Thoracic aorta (tissue), 2 donors: Measurements from ENCODE around the gene COL16A1. TPM values are rescaled to one million over a fixed set of nuclear protein-coding genes. Genes with fewer than 3 reads are reported as not detected.

Experiments
- ATAC-seq: fragments of 150-250 bp; one replicate; pipeline ENCODE4 v1.8.0; 2017; ENCODE audit warnings: low read depth; ENCODE audit not compliant: insufficient number of reproducible peaks, low FRiP score
- DNase-seq: peaks from one replicate; pipeline ENCODE4 v3.0.0-alpha.2; 2020; ENCODE audit warnings: low spot score
- H3K27ac ChIP-seq, 2 donors: fragments of 200-600 bp; sonication (generic); 1 replicate in 1 of 2; 2 replicates in 1 of 2; pipeline ENCODE4 v1.5.1; 2016; ENCODE audit warnings: mild to moderate bottlenecking in 2 of 2, moderate library complexity in 2 of 2
- H3K27me3 ChIP-seq: fragments of 200-600 bp; sonication (generic); replicated peaks from 2 replicates; pipeline ENCODE4 v1.6.0; 2016; ENCODE audit warnings: mild to moderate bottlenecking; ENCODE audit not compliant: insufficient read depth
- H3K36me3 ChIP-seq: fragments of 200-600 bp; sonication (generic); one replicate; pipeline ENCODE4 v1.5.1; 2016
- H3K4me1 ChIP-seq, 2 donors: fragments of 200-600 bp; sonication (generic); 1 replicate in 1 of 2; 2 replicates in 1 of 2; pipeline versions ENCODE4 v1.5.1 to v1.6.0; 2016; ENCODE audit warnings: low read depth in 2 of 2, mild to moderate bottlenecking in 1 of 2; ENCODE audit not compliant: control insufficient read depth in 1 of 2
- H3K4me3 ChIP-seq: fragments of 200-600 bp; sonication (generic); 2 replicates; pipeline ENCODE4 v1.5.1; 2016; ENCODE audit warnings: mild to moderate bottlenecking
- H3K9me3 ChIP-seq: fragments of 200-600 bp; sonication (generic); 2 replicates; pipeline ENCODE4 v1.5.1; 2016
- total RNA-seq, 2 donors: library from RNA; depleted of rRNA; stranded (reverse); fragments of >200 nt; gene quantifications; one replicate each; pipeline versions ENCODE4 v1.1.0 to v1.2.3, GENCODE V29; 2016
- TF ChIP-seq, protein P1 (sequence below): fragments of 200-600 bp; sonication (generic); IDR thresholded peaks from one replicate; pipeline ENCODE4 v1.5.1; 2019; ENCODE audit warnings: antibody characterized with exemption

COL16A1 gene
- total RNA-seq, 2 donors from 2014 or later = 183 to 323 TPM

DNA sequence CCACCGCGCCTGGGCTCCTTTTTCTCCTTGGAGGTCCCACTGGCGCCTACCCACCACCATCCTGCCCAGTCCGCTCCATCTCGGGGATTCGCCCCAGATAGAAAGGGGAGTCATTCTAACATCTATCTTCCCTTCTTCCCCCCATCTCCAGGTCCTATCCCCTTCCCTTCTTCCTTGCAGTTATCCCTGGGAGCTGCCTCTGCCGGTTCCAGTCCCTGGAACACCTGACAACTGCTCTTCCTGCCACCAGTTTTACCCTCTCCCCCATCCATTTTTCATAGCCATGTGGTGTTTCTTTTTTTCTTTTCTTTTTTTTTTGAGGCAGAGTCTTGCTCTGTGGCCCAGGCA is 12.0 kb upstream of the COL16A1 start:
- Histone ChIP-seq H3K9me3 (no peaks in the 10 kb centered on the region), H3K4me3 (peak overlapping the region; percentile 74), H3K27me3 (no peaks in the 10 kb centered on the region), H3K36me3 (no peaks in the 10 kb centered on the region), H3K27ac (peak overlapping the region; percentile 95 to 99), H3K4me1 (peaks cover 17 to 47% of the 10 kb centered on the region in 2 donors)
- TF ChIP-seq, protein P1, sequence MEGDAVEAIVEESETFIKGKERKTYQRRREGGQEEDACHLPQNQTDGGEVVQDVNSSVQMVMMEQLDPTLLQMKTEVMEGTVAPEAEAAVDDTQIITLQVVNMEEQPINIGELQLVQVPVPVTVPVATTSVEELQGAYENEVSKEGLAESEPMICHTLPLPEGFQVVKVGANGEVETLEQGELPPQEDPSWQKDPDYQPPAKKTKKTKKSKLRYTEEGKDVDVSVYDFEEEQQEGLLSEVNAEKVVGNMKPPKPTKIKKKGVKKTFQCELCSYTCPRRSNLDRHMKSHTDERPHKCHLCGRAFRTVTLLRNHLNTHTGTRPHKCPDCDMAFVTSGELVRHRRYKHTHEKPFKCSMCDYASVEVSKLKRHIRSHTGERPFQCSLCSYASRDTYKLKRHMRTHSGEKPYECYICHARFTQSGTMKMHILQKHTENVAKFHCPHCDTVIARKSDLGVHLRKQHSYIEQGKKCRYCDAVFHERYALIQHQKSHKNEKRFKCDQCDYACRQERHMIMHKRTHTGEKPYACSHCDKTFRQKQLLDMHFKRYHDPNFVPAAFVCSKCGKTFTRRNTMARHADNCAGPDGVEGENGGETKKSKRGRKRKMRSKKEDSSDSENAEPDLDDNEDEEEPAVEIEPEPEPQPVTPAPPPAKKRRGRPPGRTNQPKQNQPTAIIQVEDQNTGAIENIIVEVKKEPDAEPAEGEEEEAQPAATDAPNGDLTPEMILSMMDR = peak; percentile 21
- ATAC-seq (no peak), DNase-seq (no peak)

DNA sequence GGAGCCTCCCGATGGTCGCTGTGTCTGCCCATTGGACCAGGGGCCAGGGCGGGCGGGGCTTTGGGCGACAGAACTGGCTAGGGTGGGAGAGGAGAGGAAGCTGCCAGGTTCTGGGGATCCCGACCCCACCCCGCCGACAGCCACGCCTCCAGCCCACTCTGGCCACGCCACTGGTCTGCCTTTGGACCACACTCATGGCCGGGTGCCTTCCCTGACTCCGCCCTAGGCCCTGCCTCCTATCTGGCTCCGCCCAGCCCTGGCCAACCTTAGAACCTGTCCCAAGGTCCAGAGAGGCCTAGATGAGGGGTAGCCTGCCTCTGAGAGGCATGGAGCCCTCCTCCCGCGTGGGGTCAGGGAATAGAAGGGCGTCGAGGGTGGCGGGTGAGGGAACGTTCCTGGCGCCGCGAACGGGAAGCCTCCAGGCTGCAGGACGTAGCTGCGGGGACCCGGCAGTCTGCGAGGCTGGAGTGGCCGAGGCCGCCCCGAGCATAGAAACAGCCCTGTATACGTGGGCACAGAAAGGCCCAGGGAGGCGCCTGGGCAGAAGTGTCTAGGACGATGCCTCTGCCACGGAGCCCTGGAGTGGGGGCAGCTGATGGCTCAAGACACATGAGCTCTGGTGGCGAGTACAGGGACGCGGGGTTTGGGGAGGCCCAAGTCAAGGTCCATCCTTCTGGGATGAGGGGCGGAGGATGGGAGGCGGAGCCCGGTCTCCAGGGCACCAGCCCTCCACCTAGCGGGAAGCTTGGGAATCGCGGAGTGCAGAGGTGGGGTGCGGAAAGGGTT is 11.5 kb upstream of the COL16A1 start:
- Histone ChIP-seq H3K9me3 (no peaks in the 10 kb centered on the region), H3K4me3 (peak overlapping the region; percentile 74), H3K4me1 (peaks cover 17 to 47% of the 10 kb centered on the region in 2 donors), H3K27me3 (no peaks in the 10 kb centered on the region), H3K36me3 (no peaks in the 10 kb centered on the region), H3K27ac (peak overlapping the region; percentile 95 to 99)
- TF ChIP-seq, protein P1 = peak; percentile 91
- peak; percentile 88 for ATAC-seq
- peak; percentile 86 for DNase-seq

DNA sequence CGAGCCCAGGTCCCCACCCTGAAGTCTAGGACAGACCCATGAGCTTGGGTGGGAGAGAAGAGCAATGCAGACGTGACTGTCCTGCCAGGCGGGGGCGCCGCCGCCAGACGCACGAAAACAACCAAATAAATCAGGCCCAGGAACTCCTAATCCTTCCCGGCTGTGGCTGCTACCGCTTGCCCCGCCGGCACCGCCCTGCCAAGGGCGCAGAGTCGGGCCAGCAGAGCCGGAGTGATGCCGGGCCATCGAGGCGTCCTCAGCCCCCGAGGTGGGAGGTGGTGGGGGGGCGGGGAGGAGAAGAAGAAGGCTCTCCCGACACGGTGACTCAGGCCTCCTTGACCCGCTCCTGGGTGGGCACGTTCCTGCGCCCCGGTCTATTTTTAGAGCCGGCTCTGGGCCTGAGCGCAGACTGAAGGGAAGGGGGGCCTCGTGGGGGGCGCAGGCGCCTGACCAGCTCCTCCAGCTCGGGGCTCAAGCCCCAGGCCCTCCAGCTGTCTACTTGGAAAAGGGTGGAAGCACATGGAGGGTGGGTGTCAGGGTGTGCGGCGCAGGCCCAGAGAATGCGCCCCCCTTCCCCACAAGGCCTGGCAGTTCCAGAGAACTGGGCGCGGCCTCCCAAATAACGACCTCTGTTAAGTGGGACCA is 10.7 kb upstream of the COL16A1 start:
- ATAC-seq (peak; percentile 78), DNase-seq (peak; percentile 83)
- Histone ChIP-seq H3K4me1 (peaks cover 17 to 47% of the 10 kb centered on the region in 2 donors), H3K27ac (peak overlapping the region; percentile 95 to 99), H3K36me3 (no peaks in the 10 kb centered on the region), H3K27me3 (no peaks in the 10 kb centered on the region), H3K9me3 (no peaks in the 10 kb centered on the region), H3K4me3 (peak overlapping the region; percentile 74)
- TF ChIP-seq, protein P1 = no peak

DNA sequence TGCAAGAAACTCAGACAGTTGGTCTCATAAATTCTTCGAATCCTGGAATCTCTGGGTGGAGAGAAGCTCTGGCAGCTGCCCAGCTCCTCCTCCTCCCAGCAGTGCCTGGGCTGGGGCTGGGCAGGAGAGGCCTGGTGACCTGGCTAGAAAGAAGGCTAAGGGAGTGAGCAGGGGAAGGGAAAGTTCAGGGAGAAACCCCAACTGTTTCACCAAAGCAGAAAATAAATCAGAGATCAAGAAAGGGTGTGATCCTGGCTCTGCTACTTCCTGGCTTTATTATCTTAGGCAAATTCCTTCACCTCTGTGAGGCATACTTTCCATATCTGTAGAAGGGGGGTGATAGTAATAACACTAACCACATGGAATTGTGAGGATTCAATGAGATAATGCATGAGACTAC is 8.8 kb upstream of the COL16A1 start:
- Histone ChIP-seq H3K9me3 (no peaks in the 10 kb centered on the region), H3K4me3 (no peak overlapping the region), H3K4me1 (peaks cover 17 to 54% of the 10 kb centered on the region in 2 donors), H3K27me3 (no peaks in the 10 kb centered on the region), H3K36me3 (no peaks in the 10 kb centered on the region), H3K27ac (peak overlapping the region; percentile 95 to 99)
- DNase-seq (no peak), ATAC-seq (no peak)
- TF ChIP-seq, protein P1 = no peak

DNA sequence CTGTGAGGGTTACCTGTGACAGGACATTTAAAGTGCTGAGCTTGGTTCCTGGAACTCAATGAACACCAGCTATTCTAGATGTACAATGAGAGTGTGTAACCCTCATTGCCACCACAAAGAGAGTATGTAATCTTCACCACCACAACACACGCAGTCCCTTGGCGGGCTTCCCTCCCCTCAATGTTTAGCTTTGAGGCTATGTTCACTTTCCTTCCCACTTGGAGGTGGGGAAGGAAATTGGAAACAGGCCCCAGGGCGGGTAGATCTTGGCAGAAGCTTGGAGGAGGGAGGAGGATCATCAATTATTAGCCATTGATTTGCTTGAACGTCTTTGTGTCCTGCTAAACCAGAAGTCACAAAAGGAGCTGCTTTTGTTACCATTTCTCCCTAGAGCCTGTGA is 8.3 kb upstream of the COL16A1 start:
- no peaks in the 10 kb centered on the region for H3K27me3 ChIP-seq
- H3K36me3 ChIP-seq = no peaks in the 10 kb centered on the region
- peak overlapping the region; percentile 95 to 99 for H3K27ac ChIP-seq
- peaks cover 17 to 59% of the 10 kb centered on the region in 2 donors for H3K4me1 ChIP-seq
- no peaks in the 10 kb centered on the region for H3K9me3 ChIP-seq
- ATAC-seq (no peak), DNase-seq (no peak)
- no peak overlapping the region for H3K4me3 ChIP-seq
- TF ChIP-seq, protein P1 = no peak
